ENCODE results near the gene PLEKHG2. TPM values are rescaled to one million over a fixed set of nuclear protein-coding genes. Genes with fewer than 3 reads are reported as not detected.

PLEKHG2 gene
- total and polyA plus RNA-seq, 9 of the 15 experiments (the other 6 are each of a cell fraction or from before 2014, with no cell fraction given): 0.98 to 45.7 (median 9.8) TPM

- no TSS peak for BruUV-seq (replicated peaks)
- intact Hi-C loops (cut with micrococcal nuclease): no loop called here
- CTCF ChIA-PET (ENCODE audit: low intra/inter-chr PET ratio): interaction anchor here (0.8 kb wide), 1 partner anchor 10 kb away, joined by 3 read pairs; no protein-coding TSS in a partner anchor
- TF ChIP-seq ETS1 (conservative IDR thresholded peaks at IDR 0.05; ENCODE audit: control insufficient read depth, low read depth, low read length): peak; percentile 30; the same call in 1 of the 2 replicates
- TF ChIP-seq SIN3A (IDR thresholded peaks at IDR 0.05; ENCODE audit: borderline replicate concordance in 2 of 2, control insufficient read depth in 1 of 2, low read depth in 2 of 2, low read length in 2 of 2): 0 out of 4 replicates have a peak, but pooled peaks of 1 of the 2 experiments have one; percentile 6
- TF ChIP-seq EGR1 (conservative IDR thresholded peaks at IDR 0.05): peak; percentile 28; the same call in 1 of the 2 replicates
- TF ChIP-seq CREB1 (IDR thresholded peaks at IDR 0.05): no peak
- 0 out of 2 replicates have a peak, but pooled peaks have one; percentile 9 for TF ChIP-seq CREB1 (CRISPR knock-in tag; IDR thresholded peaks at IDR 0.05)
- no peak for TF ChIP-seq GMEB1 (CRISPR knock-in tag; IDR thresholded peaks at IDR 0.05)
- 0 out of 2 replicates have a peak, but pooled peaks have one; percentile 3 for TF ChIP-seq ZFX (CRISPR knock-in tag; IDR thresholded peaks at IDR 0.05)
- TF ChIP-seq REST (IDR thresholded peaks at IDR 0.05; ENCODE audit: borderline replicate concordance): no peak
- 0 out of 2 replicates have a peak, but pooled peaks have one; percentile 25 for TF ChIP-seq REST (CRISPR knock-in tag; IDR thresholded peaks at IDR 0.05; ENCODE audit: low read depth)
Measured at GRCh38 chr19:39407660-39408391, 4.6 kb upstream of the PLEKHG2 start.

More at GRCh38 chr19:39407660-39408391, 4.6 kb upstream of the PLEKHG2 start:
- Histone ChIP-seq H3K4me3 (peak overlapping the region; percentile 78), H4K20me1 (replicated peaks; ENCODE audit: control insufficient read depth, insufficient read depth, low read length) (peaks cover 4% of the 10 kb centered on the region; the same call in 1 of the 2 replicates), H3K27ac (ENCODE audit: extremely low read depth, low read depth, low read length) (peak overlapping the region; percentile 94), H3K79me2 (ENCODE audit: control insufficient read depth, insufficient read depth, low read length) (peaks cover 50% of the 10 kb centered on the region), H3K9me1 (ENCODE audit: control insufficient read depth, insufficient read depth, low read length) (no peaks in the 10 kb centered on the region), H3K9ac (ENCODE audit: insufficient read depth in 1 of 2, low read depth in 2 of 2, low read length in 2 of 2) (peak overlapping the region; percentile 91 to 97), H2AFZ (ENCODE audit: low read depth, low read length) (no peak overlapping the region), H3K36me3 (ENCODE audit: control insufficient read depth, insufficient read depth, low read length) (peaks cover 13% of the 10 kb centered on the region; the same call in 1 of the 3 replicates), H3K9me3 (replicated peaks; ENCODE audit: control insufficient read depth, insufficient read depth, low read depth, low read length) (no peaks in the 10 kb centered on the region), H3K4me1 (replicated peaks in 1 of 2; ENCODE audit: control insufficient read depth in 2 of 2, insufficient read depth in 2 of 2, low read length in 2 of 2) (peaks cover 55 to 76% of the 10 kb centered on the region in 2 experiments), H3K27me3 (ENCODE audit: control insufficient read depth in 2 of 2, insufficient read depth in 2 of 2, low read length in 2 of 2) (no peaks in the 10 kb centered on the region), H3K4me2 (ENCODE audit: insufficient read depth, low read length) (peak overlapping the region; percentile 85)
- FAIRE-seq (no peak), ATAC-seq (no peak), DNase-seq (ENCODE audit: extremely low read depth in 1 of 4, low spot score in 3 of 4) (peak in 1 of 4 experiments; percentile 50)
- POLR2A ChIA-PET: interaction anchor here (0.7 to 4.0 kb wide), 9 partner anchors 10 to 216 kb away, joined by 3 to 18 read pairs (median 6); partner anchors contain the start of genes MED29, PAF1, RPS16 and SAMD4B
- WGBS (ENCODE audit: insufficient coverage, low coverage, missing lambda C conversion rate): 48% methylated on average over 34 of the region's 40 CpGs
- in situ Hi-C loops (cut with MboI): no loop called here
